Measurements from ENCODE around the gene FAM174B. TPM values are rescaled to one million over a fixed set of nuclear protein-coding genes. Genes with fewer than 3 reads are reported as not detected.

The FAM174B gene
- total RNA-seq, 8 experiments from 2014 or later = 2.9 to 13.8 (median 8.0) TPM

- peak in 1 of 8 experiments; percentile 6 for ATAC-seq (replicated peaks in 6 of 8)
- Histone ChIP-seq H3K4me3 (no peak overlapping the region), H3K4me1 (replicated peaks in 1 of 2) (peaks cover 0 to 12% of the 10 kb centered on the region in 2 donors), H3K27ac (no peak overlapping the region)
- in situ Hi-C loops (cut with MboI; ENCODE audit: low pct_unique_long_range_greater_than_20kb in 2 of 9, low sequenced_read_pairs in 9 of 9, unreplicated experiment in 9 of 9) = no loop called here
- 0 to 89% (median 63%) methylated on average over 1 to 3 of the region's 4 CpGs; no CpG with 5 or more reads in 2 of the 10 experiments for WGBS, 10 experiments
These were observed 7.2 kb upstream of the FAM174B start for GRCh38 chr15:92662762-92663161.

- H3K27ac ChIP-seq = no peak overlapping the region
- H3K4me3 ChIP-seq = no peak overlapping the region
- in situ Hi-C loops (cut with MboI; ENCODE audit: low pct_unique_long_range_greater_than_20kb in 2 of 9, low sequenced_read_pairs in 9 of 9, unreplicated experiment in 9 of 9) = no loop called here
- no peak for ATAC-seq (replicated peaks in 6 of 8)
- H3K4me1 ChIP-seq (replicated peaks in 1 of 2) = peaks cover 0 to 4% of the 10 kb centered on the region in 2 donors
These were observed 6.4 kb upstream of the FAM174B start for GRCh38 chr15:92661956-92662355.

GRCh38 chr15:92661069-92661468, 5.5 kb upstream of the FAM174B start:
- ATAC-seq (replicated peaks in 6 of 8) = no peak
- WGBS, 10 experiments = 50 to 92% (median 84%) methylated on average over 1 to 10 of the region's 11 CpGs; no CpG with 5 or more reads in 3 of the 10 experiments
- in situ Hi-C loops (cut with MboI; ENCODE audit: low pct_unique_long_range_greater_than_20kb in 2 of 9, low sequenced_read_pairs in 9 of 9, unreplicated experiment in 9 of 9) = no loop called here

GRCh38 chr15:92657486-92657885, 1.9 kb upstream of the FAM174B start:
- in situ Hi-C loops (cut with MboI; ENCODE audit: low pct_unique_long_range_greater_than_20kb in 2 of 9, low sequenced_read_pairs in 9 of 9, unreplicated experiment in 9 of 9) = no loop called here
- H3K4me3 ChIP-seq = no peak overlapping the region
- 29 to 100% (median 90%) methylated on average over 1 to 4 of the region's 5 CpGs; no CpG with 5 or more reads in 2 of the 10 experiments for WGBS, 10 experiments
- peaks cover 3 to 11% of the 10 kb centered on the region in 2 donors for H3K4me1 ChIP-seq (replicated peaks in 1 of 2)
- no peak overlapping the region for H3K27ac ChIP-seq
- ATAC-seq (replicated peaks in 6 of 8) = no peak

More at GRCh38 chr15:92661069-92661468, 5.5 kb upstream of the FAM174B start:
- Histone ChIP-seq H3K27ac (no peak overlapping the region), H3K4me1 (replicated peaks in 1 of 2) (peaks cover under 1 to 4% of the 10 kb centered on the region in 2 donors), H3K4me3 (no peak overlapping the region)

- no peak for ATAC-seq (replicated peaks in 6 of 8)
- peaks cover 3 to 11% of the 10 kb centered on the region in 2 donors for H3K4me1 ChIP-seq (replicated peaks in 1 of 2)
- no peak overlapping the region for H3K27ac ChIP-seq
- 38 to 100% (median 83%) methylated on average over 1 to 6 of the region's 6 CpGs for WGBS, 10 experiments
- H3K4me3 ChIP-seq = peak overlapping the region; percentile 46 to 56 (median 49)
- in situ Hi-C loops (cut with MboI; ENCODE audit: low pct_unique_long_range_greater_than_20kb in 2 of 9, low sequenced_read_pairs in 9 of 9, unreplicated experiment in 9 of 9) = no loop called here
These were observed 514 bp upstream of the FAM174B start for GRCh38 chr15:92656089-92656488.

- in situ Hi-C loops (cut with MboI; ENCODE audit: low pct_unique_long_range_greater_than_20kb in 2 of 9, low sequenced_read_pairs in 9 of 9, unreplicated experiment in 9 of 9) = no loop called here
These were observed 913 bp downstream of the FAM174B start for GRCh38 chr15:92654662-92655061.

GRCh38 chr15:92653836-92654539, 1.6 kb downstream of the FAM174B start:
- peaks cover 3 to 11% of the 10 kb centered on the region in 2 donors for H3K4me1 ChIP-seq (replicated peaks in 1 of 2)
- in situ Hi-C loops (cut with MboI; ENCODE audit: low pct_unique_long_range_greater_than_20kb in 2 of 9, low sequenced_read_pairs in 9 of 9, unreplicated experiment in 9 of 9) = no loop called here
- peak overlapping the region in 4 of 5 donors; percentile 0 to 48 (median 28) for H3K4me3 ChIP-seq
- H3K27ac ChIP-seq = no peak overlapping the region
- peak in 7 of 8 experiments; percentile 46 to 76 (median 62) for ATAC-seq (replicated peaks in 6 of 8)
- WGBS, 10 experiments = 62 to 100% (median 83%) methylated on average over 1 to 4 of the region's 7 CpGs; no CpG with 5 or more reads in 3 of the 10 experiments

More at GRCh38 chr15:92654662-92655061, 913 bp downstream of the FAM174B start:
- no peak for ATAC-seq (replicated peaks in 6 of 8)
- peaks cover 3 to 11% of the 10 kb centered on the region in 2 donors for H3K4me1 ChIP-seq (replicated peaks in 1 of 2)
- 7 to 87% (median 68%) methylated on average over 2 to 7 of the region's 7 CpGs for WGBS, 10 experiments
- H3K4me3 ChIP-seq = peak overlapping the region; percentile 46 to 56 (median 49)
- no peak overlapping the region for H3K27ac ChIP-seq

- no peak overlapping the region for H3K4me3 ChIP-seq
- no peak for ATAC-seq (replicated peaks in 6 of 8)
- in situ Hi-C loops (cut with MboI; ENCODE audit: low pct_unique_long_range_greater_than_20kb in 2 of 9, low sequenced_read_pairs in 9 of 9, unreplicated experiment in 9 of 9) = no loop called here
- H3K4me1 ChIP-seq (replicated peaks in 1 of 2) = peaks cover 3 to 11% of the 10 kb centered on the region in 2 donors
- H3K27ac ChIP-seq = no peak overlapping the region
- 13 to 100% (median 91%) methylated on average over 1 to 4 of the region's 5 CpGs; no CpG with 5 or more reads in 2 of the 10 experiments for WGBS, 10 experiments
These were observed 2.2 kb downstream of the FAM174B start for GRCh38 chr15:92653366-92653765.

GRCh38 chr15:92652576-92652966, 3.0 kb downstream of the FAM174B start:
- in situ Hi-C loops (cut with MboI; ENCODE audit: low pct_unique_long_range_greater_than_20kb in 2 of 9, low sequenced_read_pairs in 9 of 9, unreplicated experiment in 9 of 9) = no loop called here
- Histone ChIP-seq H3K4me3 (no peak overlapping the region), H3K27ac (no peak overlapping the region), H3K4me1 (replicated peaks in 1 of 2) (peaks cover 3 to 11% of the 10 kb centered on the region in 2 donors)
- WGBS, 10 experiments = 53 to 100% (median 85%) methylated on average over 1 to 8 of the region's 9 CpGs; no CpG with 5 or more reads in 2 of the 10 experiments
- ATAC-seq (replicated peaks in 6 of 8) = no peak

GRCh38 chr15:92651877-92652575, 3.5 kb downstream of the FAM174B start:
- in situ Hi-C loops (cut with MboI; ENCODE audit: low pct_unique_long_range_greater_than_20kb in 2 of 9, low sequenced_read_pairs in 9 of 9, unreplicated experiment in 9 of 9) = no loop called here
- 33 to 100% (median 80%) methylated on average over 1 to 8 of the region's 10 CpGs; no CpG with 5 or more reads in 1 of the 10 experiments for WGBS, 10 experiments
- H3K27ac ChIP-seq = no peak overlapping the region

GRCh38 chr15:92650966-92651365, 4.6 kb downstream of the FAM174B start:
- no peak overlapping the region for H3K4me3 ChIP-seq
- no peak for ATAC-seq (replicated peaks in 6 of 8)
- H3K4me1 ChIP-seq (replicated peaks in 1 of 2) = peaks cover 2 to 9% of the 10 kb centered on the region in 2 donors
- 52 to 100% (median 89%) methylated on average over 1 to 2 of the region's 2 CpGs; no CpG with 5 or more reads in 1 of the 10 experiments for WGBS, 10 experiments
- in situ Hi-C loops (cut with MboI; ENCODE audit: low pct_unique_long_range_greater_than_20kb in 2 of 9, low sequenced_read_pairs in 9 of 9, unreplicated experiment in 9 of 9) = no loop called here
- H3K27ac ChIP-seq = no peak overlapping the region

More at GRCh38 chr15:92651877-92652575, 3.5 kb downstream of the FAM174B start:
- ATAC-seq (replicated peaks in 6 of 8) = no peak
- peaks cover 3 to 11% of the 10 kb centered on the region in 2 donors for H3K4me1 ChIP-seq (replicated peaks in 1 of 2)
- H3K4me3 ChIP-seq = no peak overlapping the region

- H3K4me3 ChIP-seq = no peak overlapping the region
- in situ Hi-C loops (cut with MboI; ENCODE audit: low pct_unique_long_range_greater_than_20kb in 2 of 9, low sequenced_read_pairs in 9 of 9, unreplicated experiment in 9 of 9) = no loop called here
- 58 to 100% (median 92%) methylated on average over 1 to 7 of the region's 9 CpGs for WGBS, 10 experiments
- H3K4me1 ChIP-seq (replicated peaks in 1 of 2) = peaks cover 0 to 7% of the 10 kb centered on the region in 2 donors
- H3K27ac ChIP-seq = no peak overlapping the region
- ATAC-seq (replicated peaks in 6 of 8) = no peak
These were observed 5.3 kb downstream of the FAM174B start for GRCh38 chr15:92650256-92650655.

- Histone ChIP-seq H3K4me1 (replicated peaks in 1 of 2) (no peaks in the 10 kb centered on the region), H3K27ac (no peak overlapping the region), H3K4me3 (no peak overlapping the region)
- in situ Hi-C loops (cut with MboI; ENCODE audit: low pct_unique_long_range_greater_than_20kb in 2 of 9, low sequenced_read_pairs in 9 of 9, unreplicated experiment in 9 of 9) = no loop called here
- 0 to 50% (median 17%) methylated on average over 1 to 6 of the region's 8 CpGs; no CpG with 5 or more reads in 2 of the 10 experiments for WGBS, 10 experiments
- ATAC-seq (replicated peaks in 6 of 8) = no peak
These were observed 7.2 kb downstream of the FAM174B start for GRCh38 chr15:92648190-92648875.
